K562 (cell line): Measurements from ENCODE around the gene WWC2. TPM values are rescaled to one million over a fixed set of nuclear protein-coding genes. Genes with fewer than 3 reads are reported as not detected.
A peak's percentile ranks its signal among the peaks of the same experiment; 100 is the strongest.

Experiments used
- ARID4B ChIP-seq: sonication (generic); formaldehyde crosslinking; IDR thresholded peaks from 2 replicates; pipeline ENCODE4 v1.8.0; 2022; ENCODE audit warnings: mild to moderate bottlenecking, missing genetic modification reagents
- ATF3 ChIP-seq, 2 experiments: fragments of 450-650 bp in 1 of 2; sonication (generic) in 1 of 2; formaldehyde crosslinking in 1 of 2; IDR thresholded peaks in 1 of 2; conservative IDR thresholded peaks in 1 of 2; 2 replicates each; pipeline versions ENCODE4 v1.6.1 to v1.8.1; 2016 to 2023; ENCODE audit warnings: mild to moderate bottlenecking in 2 of 2, moderate library complexity in 2 of 2, inconsistent platforms in 1 of 2, missing genetic modification reagents in 1 of 2
- E2F6 ChIP-seq, 2 experiments: IDR thresholded peaks; 2 replicates each; pipeline ENCODE4 v1.6.1; 2011; ENCODE audit warnings: borderline replicate concordance in 1 of 2, control low read depth in 1 of 2, low read depth in 1 of 2, low read length in 1 of 2, mild to moderate bottlenecking in 1 of 2, mixed read lengths in 1 of 2, moderate library complexity in 1 of 2; ENCODE audit not compliant: insufficient read depth in 1 of 2, insufficient read length in 1 of 2, poor library complexity in 1 of 2, severe bottlenecking in 1 of 2; ENCODE audit errors: extremely low read depth in 1 of 2
- EP300 ChIP-seq: IDR thresholded peaks from 2 replicates; pipeline ENCODE4 v1.6.1; 2012; ENCODE audit warnings: low read length, improper control_type of control experiment
- FOXP4 ChIP-seq: sonication (generic); formaldehyde crosslinking; IDR thresholded peaks from 2 replicates; pipeline ENCODE4 v1.8.0; 2022; ENCODE audit warnings: mild to moderate bottlenecking, missing genetic modification reagents, borderline replicate concordance
- KLF1 ChIP-seq: fragments of 450-650 bp; IDR thresholded peaks from 2 replicates; pipeline ENCODE4 v1.6.1; 2016; ENCODE audit warnings: missing genetic modification characterization, missing compliant biosample characterization
- NFE2 ChIP-seq: IDR thresholded peaks from 2 replicates; pipeline ENCODE4 v1.6.1; 2014; ENCODE audit warnings: antibody characterized with exemption, low read depth
- PPARD ChIP-seq: fragments of 250-450 bp; sonication (Bioruptor Pico); IDR thresholded peaks from 2 replicates; pipeline ENCODE4 v1.8.0; 2022; ENCODE audit warnings: inconsistent platforms, mild to moderate bottlenecking, moderate library complexity
- SRF ChIP-seq, 2 experiments: fragments of 250-450, 450-650 bp in 1 of 2; sonication (Bioruptor Pico) in 1 of 2; sonication (generic) in 1 of 2; formaldehyde crosslinking; IDR thresholded peaks; 2 replicates each; pipeline versions ENCODE4 v1.5.0 to v1.5.1; 2020 to 2022; ENCODE audit warnings: mild to moderate bottlenecking in 1 of 2, missing genetic modification reagents in 1 of 2
- TARDBP ChIP-seq: fragments of 450-650 bp; IDR thresholded peaks from 2 replicates; pipeline ENCODE4 v1.6.1; 2016
- TFAP4 ChIP-seq: sonication (generic); formaldehyde crosslinking; IDR thresholded peaks from 2 replicates; pipeline ENCODE4 v1.8.0; 2022; ENCODE audit warnings: missing genetic modification reagents, mild to moderate bottlenecking, moderate library complexity, borderline replicate concordance
- ZFP1 ChIP-seq: fragments of 450-650 bp; formaldehyde crosslinking; IDR thresholded peaks from 2 replicates; pipeline ENCODE4 v1.4.0; 2020; ENCODE audit warnings: mild to moderate bottlenecking, mixed read lengths
- ZNF354B ChIP-seq: fragments of 250-450 bp; sonication (Bioruptor Pico); IDR thresholded peaks from 2 replicates; pipeline ENCODE4 v1.4.0; 2020
- polyA plus RNA-seq, 8 experiments: library from polyadenylated mRNA; depleted of rRNA in 4 of 8; stranded (reverse) in 5 of 8; unstranded in 3 of 8; fragments of >200 nt; fragmentation: Nextera tagmentation in 2 of 8; fragmentation: Illumina TruSeq in 1 of 8; extraction: Ambion mirVana in 2 of 8; extraction: Trizol in 1 of 8; gene quantifications; 2 replicates each; pipeline versions ENCODE4 v1.2.1 to v1.2.3, GENCODE V29; 2011 to 2014; ENCODE audit warnings: inconsistent platforms in 1 of 8, missing spikeins in 1 of 8
- total RNA-seq, 7 experiments: library from RNA; depleted of rRNA in 6 of 7; stranded (reverse); fragments of >200 nt in 6 of 7; fragmentation: Illumina TruSeq in 2 of 7; extraction: Trizol in 2 of 7; gene quantifications; 2 replicates each; pipeline versions ENCODE4 v1.2.1 to v1.2.3, GENCODE V29; 2011 to 2021; ENCODE audit warnings: low replicate concordance in 1 of 7

The WWC2 gene
- total and polyA plus RNA-seq, 9 of the 15 experiments (the other 6 are each of a cell fraction or from before 2014, with no cell fraction given): 3.7 to 39.4 (median 19.6) TPM

- TF ChIP-seq ARID4B (CRISPR knock-in tag) (no peak), TARDBP (no peak), TFAP4 (CRISPR knock-in tag) (peak; percentile 31; the same call in 1 of the 2 replicates), E2F6 (IDR thresholded peaks at IDR 0.05; ENCODE audit: borderline replicate concordance in 1 of 2, extremely low read depth in 1 of 2, insufficient read depth in 1 of 2, insufficient read length in 1 of 2, low read depth in 1 of 2, low read length in 1 of 2, poor library complexity in 1 of 2, severe bottlenecking in 1 of 2) (no peak), NFE2 (peak; percentile 85), KLF1 (tag) (peak; percentile 100), ATF3 (IDR thresholded peaks at IDR 0.05) (peak; percentile 87), ATF3 (CRISPR knock-in tag; conservative IDR thresholded peaks at IDR 0.05) (no peak), FOXP4 (CRISPR knock-in tag) (no peak), PPARD (peak; percentile 93), ZNF354B (CRISPR knock-in tag) (peak; percentile 99), SRF (CRISPR knock-in tag; IDR thresholded peaks at IDR 0.05) (peak; percentile 91 to 99), ZFP1 (CRISPR knock-in tag) (peak; percentile 96), EP300 (peak; percentile 77)
Measured at GRCh38 chr4:183348706-183349659, 249.9 kb downstream of the WWC2 start (continued).
